ENCODE measurements around the gene TTLL8.

GRCh38 chr22:50049299-50050195 is 8.6 kb downstream of the TTLL8 start:
- no peak for TF ChIP-seq CTCF (IDR thresholded peaks at IDR 0.05)
- no peak for TF ChIP-seq POLR2A (IDR thresholded peaks at IDR 0.05)
